Stimulated activated CD8-positive, alpha-beta memory T cell treated with anti-CD3 and anti-CD28 coated beads, Interleukin-15, amount 100 ng/mL, for 1 hour (primary cell): ENCODE data around the gene CCDC18.
"Not testable (repeated sequence)": the region's sequence is repeated elsewhere in the genome, so short reads cannot be mapped to it uniquely, and the experiment has no call there.

Experiments used
- DNase-seq: peaks from one replicate; pipeline ENCODE4 v3.0.0-alpha.2; 2020; ENCODE audit warnings: low read depth

The CCDC18 gene

GRCh38 chr1:93177991-93178390 lies 2.5 kb upstream of the CCDC18 start:
- DNase-seq: no peak

GRCh38 chr1:93178418-93178817 lies 2.1 kb upstream of the CCDC18 start:
- no peak for DNase-seq

- DNase-seq: peak; percentile 89
Observed at GRCh38 chr1:93179886-93180722, 420 bp upstream of the CCDC18 start, which contains the start of gene TMED5. Gene TMED5, minus strand, starts transcription at chr1:93180413. Its CDS starts 171 bp downstream, at chr1:93180242.

- no peak for DNase-seq
Observed at GRCh38 chr1:93186667-93187066, 6.1 kb downstream of the CCDC18 start.

- no peak for DNase-seq
Observed at GRCh38 chr1:93190432-93190831, 9.9 kb downstream of the CCDC18 start.

- no peak for DNase-seq
Observed at GRCh38 chr1:93194231-93194990, 13.9 kb downstream of the CCDC18 start.

- no peak for DNase-seq
Observed at GRCh38 chr1:93196591-93196990, 16.1 kb downstream of the CCDC18 start.

- no peak for DNase-seq
Observed at GRCh38 chr1:93199150-93199549, 18.6 kb downstream of the CCDC18 start.

- DNase-seq: no peak
Observed at GRCh38 chr1:93200086-93200620, 19.6 kb downstream of the CCDC18 start.

- no peak for DNase-seq
Observed at GRCh38 chr1:93200714-93201113, 20.2 kb downstream of the CCDC18 start.

GRCh38 chr1:93205892-93206566 lies 25.5 kb downstream of the CCDC18 start:
- DNase-seq: no peak

- no peak for DNase-seq
Observed at GRCh38 chr1:93206567-93206954, 26.0 kb downstream of the CCDC18 start.

- DNase-seq: no peak
Observed at GRCh38 chr1:93207211-93207610, 26.7 kb downstream of the CCDC18 start.

- no peak for DNase-seq
Observed at GRCh38 chr1:93215322-93215721, 34.8 kb downstream of the CCDC18 start.

GRCh38 chr1:93219443-93219842 lies 38.9 kb downstream of the CCDC18 start:
- no peak for DNase-seq

- DNase-seq: not testable (repeated sequence)
Observed at GRCh38 chr1:93220716-93221115, 40.2 kb downstream of the CCDC18 start.

GRCh38 chr1:93221913-93222312 lies 41.4 kb downstream of the CCDC18 start:
- DNase-seq: no peak

- DNase-seq: no peak
Observed at GRCh38 chr1:93223023-93223675, 42.6 kb downstream of the CCDC18 start.

- no peak for DNase-seq
Observed at GRCh38 chr1:93235261-93235660, 54.7 kb downstream of the CCDC18 start.

GRCh38 chr1:93237021-93237420 lies 56.5 kb downstream of the CCDC18 start:
- no peak for DNase-seq

GRCh38 chr1:93238425-93238824 lies 57.9 kb downstream of the CCDC18 start:
- no peak for DNase-seq

- no peak for DNase-seq
Observed at GRCh38 chr1:93239863-93240262, 59.3 kb downstream of the CCDC18 start.
